BJ (cell line): Measurements from ENCODE around the gene LUC7L2. TPM values are rescaled to one million over a fixed set of nuclear protein-coding genes. Genes with fewer than 3 reads are reported as not detected.
"Not testable (repeated sequence)": the region's sequence is repeated elsewhere in the genome, so short reads cannot be mapped to it uniquely, and the experiment has no call there.

ENCODE experiments used
- CTCF ChIA-PET: fragments of 350-600 bp; formaldehyde crosslinking; extraction: SDS; loops from one replicate; lab custom pipeline; 2021; ENCODE audit warnings: antibody characterized with exemption, inconsistent platforms; lab: Yijun Ruan, JAX
- POLR2A ChIA-PET: fragments of 300-600 bp; sonication (Branson Sonifier 250); formaldehyde crosslinking; extraction: SDS; loops from one replicate; lab custom pipeline; 2021; ENCODE audit warnings: antibody characterized with exemption; lab: Charles Lee
- DNase-seq: peaks from one replicate; pipeline ENCODE4 v3.0.0-alpha.2; 2011; ENCODE audit warnings: low read depth
- H3K27me3 ChIP-seq: 2 replicates; pipeline ENCODE4 v1.6.0; 2011; ENCODE audit warnings: low read length; ENCODE audit not compliant: control insufficient read depth, insufficient read depth
- H3K36me3 ChIP-seq: 2 replicates; pipeline ENCODE4 v1.5.1; 2011; ENCODE audit warnings: low read length; ENCODE audit not compliant: control insufficient read depth, insufficient read depth
- H3K4me3 ChIP-seq: 2 replicates; pipeline ENCODE4 v1.5.1; 2011; ENCODE audit warnings: low read depth, mild to moderate bottlenecking, control low read depth, low read length
- polyA plus RNA-seq: library from polyadenylated mRNA; depleted of rRNA; stranded (reverse); fragments of >200 nt; gene quantifications from 2 replicates; pipeline ENCODE4 v1.2.3, GENCODE V29; 2011
- TF ChIP-seq, protein P1 (sequence below): IDR thresholded peaks from 2 replicates; pipeline ENCODE4 v1.5.1; 2011; ENCODE audit warnings: low read depth, mild to moderate bottlenecking, control low read depth, inconsistent platforms, low read length, moderate library complexity; ENCODE audit not compliant: insufficient read depth

The LUC7L2 gene
- polyA plus RNA-seq, 1 experiment = 22.3 TPM

DNA sequence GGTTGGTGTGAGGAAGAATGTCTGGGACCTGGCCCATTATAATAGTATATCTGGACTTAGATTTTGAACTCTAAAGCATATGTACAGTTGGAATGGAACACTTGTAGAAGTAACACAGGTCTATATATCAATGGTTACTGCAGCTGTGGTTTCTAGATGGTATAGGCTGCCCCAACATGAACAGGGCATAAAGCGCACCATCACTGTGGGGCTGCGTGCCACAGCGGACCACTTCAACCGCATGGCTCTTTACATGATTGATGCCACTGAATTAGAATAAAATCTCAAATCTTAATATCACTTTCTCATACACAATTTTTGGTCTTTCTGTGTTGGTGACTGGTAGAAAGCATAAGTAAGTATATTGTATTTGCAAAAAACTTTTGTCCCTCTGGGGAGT lies 64.3 kb downstream of the LUC7L2 start:
- ChIA-PET POLR2A (no interaction called here), CTCF (interaction anchor here (6.6 kb wide), 1 partner anchor 10 kb away, joined by 45 read pairs; no protein-coding TSS in a partner anchor)
- TF ChIP-seq, protein P1, sequence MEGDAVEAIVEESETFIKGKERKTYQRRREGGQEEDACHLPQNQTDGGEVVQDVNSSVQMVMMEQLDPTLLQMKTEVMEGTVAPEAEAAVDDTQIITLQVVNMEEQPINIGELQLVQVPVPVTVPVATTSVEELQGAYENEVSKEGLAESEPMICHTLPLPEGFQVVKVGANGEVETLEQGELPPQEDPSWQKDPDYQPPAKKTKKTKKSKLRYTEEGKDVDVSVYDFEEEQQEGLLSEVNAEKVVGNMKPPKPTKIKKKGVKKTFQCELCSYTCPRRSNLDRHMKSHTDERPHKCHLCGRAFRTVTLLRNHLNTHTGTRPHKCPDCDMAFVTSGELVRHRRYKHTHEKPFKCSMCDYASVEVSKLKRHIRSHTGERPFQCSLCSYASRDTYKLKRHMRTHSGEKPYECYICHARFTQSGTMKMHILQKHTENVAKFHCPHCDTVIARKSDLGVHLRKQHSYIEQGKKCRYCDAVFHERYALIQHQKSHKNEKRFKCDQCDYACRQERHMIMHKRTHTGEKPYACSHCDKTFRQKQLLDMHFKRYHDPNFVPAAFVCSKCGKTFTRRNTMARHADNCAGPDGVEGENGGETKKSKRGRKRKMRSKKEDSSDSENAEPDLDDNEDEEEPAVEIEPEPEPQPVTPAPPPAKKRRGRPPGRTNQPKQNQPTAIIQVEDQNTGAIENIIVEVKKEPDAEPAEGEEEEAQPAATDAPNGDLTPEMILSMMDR = no peak
- Histone ChIP-seq H3K36me3 (peaks cover 3% of the 10 kb centered on the region), H3K4me3 (no peak overlapping the region), H3K27me3 (no peaks in the 10 kb centered on the region)
- DNase-seq = no peak

DNA sequence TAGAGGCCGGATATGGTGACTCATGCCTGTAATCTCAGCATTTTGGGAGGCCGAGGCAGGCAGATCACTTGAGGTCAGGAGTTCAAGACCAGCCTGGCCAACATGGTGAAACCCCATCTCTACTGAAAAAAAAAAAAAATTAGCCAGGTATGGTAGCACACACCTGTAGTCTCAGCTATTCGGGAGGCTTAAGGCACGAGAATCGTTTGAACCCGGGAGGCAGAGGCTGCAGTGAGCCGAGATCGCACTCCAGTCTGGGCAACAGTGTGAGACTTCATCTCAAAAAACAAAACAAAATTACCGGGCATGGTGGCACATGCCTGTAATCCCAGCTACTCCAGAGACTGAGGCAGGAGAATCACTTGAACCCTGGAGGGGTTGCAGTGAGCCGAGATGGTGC lies 66.0 kb downstream of the LUC7L2 start:
- POLR2A ChIA-PET = interaction anchor here (0.6 kb wide), 2 partner anchors 54 to 118 kb away, joined by 3 to 6 read pairs; no protein-coding TSS in a partner anchor
- not testable (repeated sequence) for H3K27me3 ChIP-seq

DNA sequence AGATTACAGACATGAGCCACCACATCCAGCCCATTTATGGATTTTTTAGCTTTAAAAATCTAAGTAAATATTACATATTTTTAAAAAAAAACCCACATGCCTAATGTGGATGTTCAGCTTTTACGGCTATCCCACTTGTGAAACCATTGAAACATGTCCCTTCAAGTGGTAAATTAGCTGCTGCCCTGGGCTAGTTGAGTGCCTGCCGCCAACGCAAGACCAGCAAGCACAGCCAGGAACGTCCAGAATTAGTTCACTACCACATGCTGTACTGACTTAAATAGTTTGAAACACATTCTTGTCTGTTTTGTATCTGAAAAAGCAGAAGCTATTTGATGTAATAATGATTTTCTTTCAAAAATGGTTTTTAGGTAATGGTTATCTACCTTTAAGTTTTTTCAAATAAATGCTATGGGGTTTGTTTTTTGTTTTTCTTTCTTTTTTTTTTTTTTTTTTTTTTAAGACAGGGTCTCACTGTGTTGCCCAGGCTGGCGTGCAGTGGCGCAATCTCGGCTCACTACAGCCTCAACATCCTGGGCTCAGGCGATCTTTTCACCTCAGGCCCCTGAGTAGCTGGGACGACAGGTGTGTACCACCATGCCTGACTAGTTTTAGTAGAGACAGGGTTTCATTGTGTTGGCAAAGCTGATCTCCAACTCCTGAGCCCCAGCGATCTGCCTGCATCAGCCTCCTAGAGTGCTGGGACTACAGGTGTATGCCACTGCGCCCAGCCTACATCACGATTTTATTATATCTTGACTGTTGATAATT lies 66.7 kb downstream of the LUC7L2 start:
- H3K27me3 ChIP-seq = no peaks in the 10 kb centered on the region
- peaks cover 3% of the 10 kb centered on the region for H3K36me3 ChIP-seq
- TF ChIP-seq, protein P1 = no peak
- no peak overlapping the region for H3K4me3 ChIP-seq
- CTCF ChIA-PET = interaction anchor here (0.5 to 6.6 kb wide), 3 partner anchors 8 to 12 kb away, joined by 3 to 45 read pairs (median 3); no protein-coding TSS in a partner anchor
- POLR2A ChIA-PET = interaction anchor here (0.6 to 0.7 kb wide), 2 partner anchors 10 to 54 kb away, joined by 3 read pairs; no protein-coding TSS in a partner anchor
- no peak for DNase-seq

More for the DNA sequence above, 66.0 kb downstream of the LUC7L2 start:
- not testable (repeated sequence) for H3K4me3 ChIP-seq, DNase-seq, H3K36me3 ChIP-seq
- CTCF ChIA-PET = interaction anchor here (0.7 to 6.6 kb wide), 2 partner anchors 8 to 9 kb away, joined by 3 to 45 read pairs; no protein-coding TSS in a partner anchor

DNA sequence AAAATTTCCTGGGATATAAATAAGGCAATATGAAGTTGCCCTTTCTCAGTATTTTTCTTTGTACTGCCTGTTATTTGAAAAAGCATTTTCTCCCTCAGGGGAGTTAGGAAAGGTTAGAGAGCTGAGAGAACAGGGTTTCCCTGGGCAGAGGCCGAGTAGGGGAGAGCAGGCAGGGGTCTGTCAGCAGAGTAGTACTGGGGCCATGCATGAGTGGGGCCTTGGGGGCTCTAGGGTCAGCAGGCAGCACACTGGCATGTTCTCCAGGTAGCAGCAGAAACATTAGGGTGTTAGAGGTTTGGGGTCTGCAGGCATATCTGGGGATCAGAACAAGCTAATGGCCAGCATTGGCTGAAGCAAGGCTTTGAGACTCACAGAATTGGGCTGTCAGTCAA lies 67.3 kb downstream of the LUC7L2 start:
- ChIA-PET POLR2A (no interaction called here), CTCF (interaction anchor here (6.6 kb wide), 1 partner anchor 7 kb away, joined by 45 read pairs; no protein-coding TSS in a partner anchor)
- Histone ChIP-seq H3K27me3 (no peaks in the 10 kb centered on the region), H3K4me3 (no peak overlapping the region), H3K36me3 (peaks cover 3% of the 10 kb centered on the region)
- DNase-seq = no peak
- TF ChIP-seq, protein P1 = no peak

DNA sequence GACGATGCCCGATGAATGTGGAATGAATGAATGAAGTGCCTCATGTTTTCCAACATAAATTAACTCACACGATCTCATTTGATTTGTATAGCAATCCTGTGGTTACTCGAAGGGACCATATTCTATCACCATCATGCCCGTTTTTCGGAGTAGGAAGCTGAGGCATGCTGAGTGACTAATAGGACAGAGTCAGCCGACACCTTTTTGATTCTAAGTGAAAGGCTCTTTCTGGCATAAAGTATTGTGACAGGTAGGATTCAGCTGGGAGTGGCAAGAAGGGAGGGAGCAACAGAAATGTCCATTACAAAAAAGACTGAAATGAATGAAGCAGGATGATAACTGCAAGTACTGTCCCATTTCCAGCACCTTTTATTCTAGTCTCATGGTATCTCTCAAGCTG lies 68.1 kb downstream of the LUC7L2 start:
- Histone ChIP-seq H3K4me3 (no peak overlapping the region), H3K36me3 (peaks cover 1% of the 10 kb centered on the region; the same call in 1 of the 2 replicates), H3K27me3 (no peaks in the 10 kb centered on the region)
- no peak for DNase-seq
- TF ChIP-seq, protein P1 = no peak
- ChIA-PET POLR2A (interaction anchor here (0.6 kb wide), 2 partner anchors 31 to 39 kb away, joined by 3 to 5 read pairs; no protein-coding TSS in a partner anchor), CTCF (interaction anchor here (0.9 kb wide), 2 partner anchors 11 to 25 kb away, joined by 3 read pairs; no protein-coding TSS in a partner anchor)

DNA sequence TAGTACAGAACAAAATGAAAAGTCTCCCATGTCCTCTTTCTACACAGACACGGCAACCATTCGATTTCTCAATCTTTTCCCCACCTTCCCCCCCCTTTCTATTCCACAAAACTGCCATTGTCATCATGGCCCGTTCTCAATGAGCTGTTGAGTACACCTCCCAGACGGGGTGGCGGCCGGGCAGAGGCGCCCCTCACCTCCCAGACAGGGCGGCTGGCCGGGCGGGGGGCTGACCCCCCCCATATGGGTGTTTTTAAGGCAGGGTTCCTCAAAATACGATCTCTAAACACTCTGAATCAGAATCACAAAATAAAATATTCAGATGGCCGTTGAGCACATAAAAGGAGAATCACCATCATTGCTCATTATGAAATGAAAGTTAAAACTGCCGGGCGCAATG lies 70.0 kb downstream of the LUC7L2 start:
- CTCF ChIA-PET, POLR2A ChIA-PET, H3K4me3 ChIP-seq: not testable (repeated sequence)

More for the DNA sequence above, 70.0 kb downstream of the LUC7L2 start:
- not testable (repeated sequence) for DNase-seq, H3K36me3 ChIP-seq, H3K27me3 ChIP-seq
